GM21786 (cell line): ENCODE results near the gene BTN3A1.

Experiments
- ATAC-seq: cut with Tn5 transposase; IDR thresholded peaks from one replicate; pipeline ENCODE4 v1.9.1; 2021; ENCODE audit not compliant: unreplicated experiment

The BTN3A1 gene

GRCh38 chr6:26379292-26379691, 22.8 kb upstream of the BTN3A1 start:
- no peak for ATAC-seq

- no peak for ATAC-seq
These were observed 22.3 kb upstream of the BTN3A1 start for GRCh38 chr6:26379740-26380139.

- no peak for ATAC-seq
These were observed 21.8 kb upstream of the BTN3A1 start for GRCh38 chr6:26380256-26380655.

GRCh38 chr6:26382121-26382520, 20.0 kb upstream of the BTN3A1 start:
- no peak for ATAC-seq

GRCh38 chr6:26383624-26384417, 18.3 kb upstream of the BTN3A1 start:
- ATAC-seq, result no peak

GRCh38 chr6:26385734-26386125, 16.3 kb upstream of the BTN3A1 start:
- ATAC-seq, result no peak

- ATAC-seq, result no peak
These were observed 14.5 kb upstream of the BTN3A1 start for GRCh38 chr6:26387565-26387964.

- no peak for ATAC-seq
These were observed 14.1 kb upstream of the BTN3A1 start for GRCh38 chr6:26388014-26388413.

- ATAC-seq, result no peak
These were observed 13.6 kb upstream of the BTN3A1 start for GRCh38 chr6:26388441-26388840.

GRCh38 chr6:26389349-26389894, 12.7 kb upstream of the BTN3A1 start:
- no peak for ATAC-seq

- no peak for ATAC-seq
These were observed 11.5 kb upstream of the BTN3A1 start for GRCh38 chr6:26390531-26390930.

- no peak for ATAC-seq
These were observed 9.0 kb upstream of the BTN3A1 start for GRCh38 chr6:26392932-26393636.

GRCh38 chr6:26394289-26394688, 7.8 kb upstream of the BTN3A1 start:
- no peak for ATAC-seq

GRCh38 chr6:26398555-26398954, 3.5 kb upstream of the BTN3A1 start:
- ATAC-seq, result no peak

- ATAC-seq, result no peak
These were observed 1.4 kb upstream of the BTN3A1 start for GRCh38 chr6:26400626-26401025.

- no peak for ATAC-seq
These were observed 587 bp upstream of the BTN3A1 start for GRCh38 chr6:26401389-26401986.

- no peak for ATAC-seq
These were observed 1.8 kb downstream of the BTN3A1 start for GRCh38 chr6:26403893-26404292.

- no peak for ATAC-seq
These were observed 2.5 kb downstream of the BTN3A1 start for GRCh38 chr6:26404546-26404945.

GRCh38 chr6:26408828-26409730, 7.0 kb downstream of the BTN3A1 start:
- ATAC-seq, result no peak

- ATAC-seq, result no peak
These were observed 9.7 kb downstream of the BTN3A1 start for GRCh38 chr6:26411751-26412150.

- ATAC-seq, result no peak
These were observed 10.2 kb downstream of the BTN3A1 start for GRCh38 chr6:26412228-26412627.
